H1 (cell line): ENCODE results near the gene RFC1. TPM values are rescaled to one million over a fixed set of nuclear protein-coding genes. Genes with fewer than 3 reads are reported as not detected.

ENCODE experiments used
- CTCF ChIA-PET: fragments of 300-600 bp; sonication (Branson Sonifier 250); formaldehyde crosslinking; loops from one replicate; lab custom pipeline; 2021; ENCODE audit not compliant: partially characterized antibody; lab: Charles Lee
- POLR2A ChIA-PET: fragments of 300-600 bp; sonication (Branson Sonifier 250); formaldehyde crosslinking; loops from one replicate; lab custom pipeline; 2021; ENCODE audit warnings: inconsistent platforms; ENCODE audit not compliant: partially characterized antibody; lab: Charles Lee
- DNase-seq, 2 experiments: peaks; one replicate each; pipeline versions ENCODE4 v3.0.0 to v3.0.0-alpha.2; 2010 to 2022; ENCODE audit warnings: low spot score in 2 of 2, low read depth in 1 of 2, mixed read lengths in 1 of 2
- FAIRE-seq: peaks from 2 replicates; lab custom pipeline; 2011; peaks lifted over from hg19 to GRCh38; lab: Jason Lieb, UNC
- H2AFZ ChIP-seq: 2 replicates; pipeline ENCODE4 v1.8.1; 2012; ENCODE audit warnings: low read length, inconsistent platforms
- H2AK5ac ChIP-seq: 2 replicates; pipeline ENCODE4 v1.6.1; 2013; ENCODE audit warnings: low read depth, low read length
- H2BK120ac ChIP-seq: replicated peaks from 2 replicates; pipeline ENCODE3; 2013; ENCODE audit warnings: low read depth, low read length, inconsistent platforms
- H2BK12ac ChIP-seq: 2 replicates; pipeline ENCODE4 v1.6.1; 2013; ENCODE audit warnings: low read depth, low read length
- H2BK15ac ChIP-seq: 2 replicates; pipeline ENCODE4 v1.6.1; 2013; ENCODE audit warnings: low read length
- H2BK20ac ChIP-seq: 2 replicates; pipeline ENCODE4 v1.6.1; 2013; ENCODE audit warnings: low read length
- H2BK5ac ChIP-seq: 2 replicates; pipeline ENCODE4 v1.6.1; 2013; ENCODE audit warnings: low read depth, low read length
- H3K14ac ChIP-seq: 2 replicates; pipeline ENCODE4 v1.6.1; 2013; ENCODE audit warnings: inconsistent platforms; ENCODE audit not compliant: insufficient read length
- H3K18ac ChIP-seq: 2 replicates; pipeline ENCODE4 v1.6.1; 2013; ENCODE audit warnings: low read length; ENCODE audit errors: extremely low read depth
- H3K23ac ChIP-seq: 2 replicates; pipeline ENCODE4 v1.6.1; 2013; ENCODE audit warnings: inconsistent platforms; ENCODE audit not compliant: insufficient read length
- H3K23me2 ChIP-seq: 2 replicates; pipeline ENCODE4 v1.6.1; 2013; ENCODE audit warnings: low read depth, low read length
- H3K27ac ChIP-seq: 2 replicates; pipeline ENCODE4 v1.6.1; 2011; ENCODE audit warnings: low read depth, low read length, inconsistent platforms
- H3K27me3 ChIP-seq, 4 experiments: replicated peaks in 1 of 4; 1 replicate in 1 of 4; 2 replicates in 3 of 4; pipeline versions ENCODE4 v1.6.1 to v1.8.1; 2011 to 2013; ENCODE audit warnings: low read length in 3 of 4, mild to moderate bottlenecking in 3 of 4, inconsistent platforms in 2 of 4, mixed read lengths in 2 of 4, moderate library complexity in 1 of 4; ENCODE audit not compliant: control insufficient read depth in 3 of 4, insufficient read depth in 3 of 4; ENCODE audit errors: extremely low read depth in 1 of 4
- H3K36me3 ChIP-seq, 4 experiments: 2 replicates each; pipeline versions ENCODE4 v1.6.1 to v1.8.1; 2011 to 2013; ENCODE audit warnings: mild to moderate bottlenecking in 4 of 4, low read length in 3 of 4, moderate library complexity in 2 of 4, control low read depth in 1 of 4, inconsistent platforms in 1 of 4; ENCODE audit not compliant: insufficient read depth in 4 of 4, control insufficient read depth in 2 of 4
- H3K4ac ChIP-seq: replicated peaks from 2 replicates; pipeline ENCODE3; 2013; ENCODE audit warnings: low read length, low read depth, mixed read lengths, inconsistent platforms; ENCODE audit not compliant: insufficient read length
- H3K4me1 ChIP-seq, 4 experiments: replicated peaks in 1 of 4; 1 replicate in 1 of 4; 2 replicates in 3 of 4; pipeline versions ENCODE4 v1.6.1 to v1.8.1; 2011 to 2013; ENCODE audit warnings: low read length in 3 of 4, inconsistent platforms in 2 of 4, mixed read lengths in 1 of 4; ENCODE audit not compliant: insufficient read depth in 4 of 4, control insufficient read depth in 3 of 4
- H3K4me2 ChIP-seq, 2 experiments: 2 replicates each; pipeline versions ENCODE4 v1.6.1 to v1.8.1; 2011 to 2013; ENCODE audit warnings: low read depth in 2 of 2, low read length in 2 of 2, control low read depth in 1 of 2, inconsistent platforms in 1 of 2, mild to moderate bottlenecking in 1 of 2; ENCODE audit not compliant: insufficient read depth in 1 of 2
- H3K4me3 ChIP-seq, 4 experiments: fragments of 200-600, 300-600 bp in 1 of 4; sonication (generic), shearing (Covaris generic), sonication (Bioruptor Twin) in 1 of 4; 2 replicates each; pipeline versions ENCODE4 v1.5.1 to v1.8.1; 2011 to 2016; ENCODE audit warnings: low read length in 4 of 4, low read depth in 3 of 4, control low read depth in 2 of 4, inconsistent platforms in 2 of 4, mild to moderate bottlenecking in 2 of 4, mixed read lengths in 1 of 4, moderate library complexity in 1 of 4; ENCODE audit not compliant: insufficient read depth in 2 of 4; ENCODE audit errors: extremely low read depth in 1 of 4
- H3K56ac ChIP-seq: replicated peaks from 2 replicates; pipeline ENCODE3; 2013; ENCODE audit warnings: low read depth, mild to moderate bottlenecking, mixed read lengths, low read length, inconsistent platforms; ENCODE audit not compliant: insufficient read length
- H3K79me1 ChIP-seq: 2 replicates; pipeline ENCODE4 v1.6.1; 2013; ENCODE audit warnings: low read depth, low read length, control low read depth
- H3K79me2 ChIP-seq, 2 experiments: 2 replicates each; pipeline versions ENCODE4 v1.6.1 to v1.8.1; 2012 to 2013; ENCODE audit warnings: low read length in 2 of 2, mild to moderate bottlenecking in 2 of 2, inconsistent platforms in 1 of 2; ENCODE audit not compliant: insufficient read depth in 2 of 2, control insufficient read depth in 1 of 2
- H3K9ac ChIP-seq, 4 experiments: replicated peaks in 1 of 4; 1 replicate in 1 of 4; 2 replicates in 3 of 4; pipeline versions ENCODE4 v1.6.1 to v1.8.1; 2011 to 2013; ENCODE audit warnings: low read depth in 3 of 4, low read length in 3 of 4, control low read depth in 2 of 4, mild to moderate bottlenecking in 2 of 4, moderate library complexity in 2 of 4, inconsistent platforms in 1 of 4; ENCODE audit errors: extremely low read depth in 1 of 4
- H3K9me3 ChIP-seq, 2 experiments: 2 replicates each; pipeline versions ENCODE4 v1.6.1 to v1.8.1; 2012 to 2013; ENCODE audit warnings: mild to moderate bottlenecking in 2 of 2, moderate library complexity in 2 of 2, control low read depth in 1 of 2, inconsistent platforms in 1 of 2, low read depth in 1 of 2, low read length in 1 of 2, mixed read lengths in 1 of 2; ENCODE audit not compliant: insufficient read depth in 2 of 2
- H4K20me1 ChIP-seq, 2 experiments: replicated peaks in 1 of 2; 2 replicates each; pipeline versions ENCODE3 to v1.8.1; 2011 to 2013; ENCODE audit warnings: inconsistent platforms in 2 of 2, low read length in 2 of 2, mild to moderate bottlenecking in 1 of 2; ENCODE audit not compliant: insufficient read depth in 2 of 2, control insufficient read depth in 1 of 2
- H4K5ac ChIP-seq: 2 replicates; pipeline ENCODE4 v1.6.1; 2013; ENCODE audit warnings: low read length, low read depth, mixed read lengths, inconsistent platforms; ENCODE audit not compliant: insufficient read length
- H4K8ac ChIP-seq: 2 replicates; pipeline ENCODE4 v1.8.0; 2013; ENCODE audit warnings: mild to moderate bottlenecking, moderate library complexity, low read length, inconsistent platforms; ENCODE audit not compliant: insufficient read depth; ENCODE audit errors: extremely low read depth
- H4K91ac ChIP-seq: replicated peaks from 2 replicates; pipeline ENCODE3; 2013; ENCODE audit warnings: low read length, mixed read lengths, inconsistent platforms; ENCODE audit not compliant: insufficient read length
- BACH1 ChIP-seq: IDR thresholded peaks from 2 replicates; pipeline ENCODE4 v1.6.1; 2012; ENCODE audit warnings: low read length, improper control_type of control experiment
- BCL11A ChIP-seq, 2 experiments: IDR thresholded peaks; one replicate each; pipeline ENCODE4 v1.6.1; 2011; ENCODE audit warnings: low read depth in 2 of 2, low read length in 2 of 2, mild to moderate bottlenecking in 2 of 2
- BRCA1 ChIP-seq: IDR thresholded peaks from 2 replicates; pipeline ENCODE4 v1.6.1; 2012; ENCODE audit warnings: low read depth, low read length, improper control_type of control experiment
- CBX8 ChIP-seq: fragments of 300-800, 300-1000 bp; sonication (generic); IDR thresholded peaks from 2 replicates; pipeline ENCODE4 v1.7.1; 2016; ENCODE audit warnings: low read depth, low read length, borderline replicate concordance
- CHD2 ChIP-seq: IDR thresholded peaks from 2 replicates; pipeline ENCODE4 v1.6.1; 2012; ENCODE audit warnings: low read length, improper control_type of control experiment
- CTBP2 ChIP-seq: IDR thresholded peaks from 2 replicates; pipeline ENCODE4 v1.7.0; 2011; ENCODE audit warnings: borderline replicate concordance, mild to moderate bottlenecking, moderate library complexity, mixed read lengths, low read length; ENCODE audit not compliant: insufficient read depth, insufficient read length
- E2F6 ChIP-seq: IDR thresholded peaks from 2 replicates; pipeline ENCODE4 v1.6.1; 2012; ENCODE audit warnings: inconsistent platforms
- FOSL1 ChIP-seq: IDR thresholded peaks from 2 replicates; pipeline ENCODE4 v1.6.1; 2011; ENCODE audit warnings: mild to moderate bottlenecking, low read depth, low read length, moderate library complexity; ENCODE audit not compliant: insufficient read depth
- JUND ChIP-seq: IDR thresholded peaks from 2 replicates; pipeline ENCODE4 v1.6.1; 2011; ENCODE audit warnings: mild to moderate bottlenecking, improper control_type of control experiment, low read length
- POU5F1 ChIP-seq: IDR thresholded peaks from 2 replicates; pipeline ENCODE4 v1.6.1; 2011; ENCODE audit warnings: low read depth, mild to moderate bottlenecking, low read length, moderate library complexity
- RFX5 ChIP-seq: IDR thresholded peaks from 2 replicates; pipeline ENCODE4 v1.6.1; 2011; ENCODE audit warnings: low read depth, low read length, improper control_type of control experiment, borderline replicate concordance
- RNF2 ChIP-seq: fragments of 200-900, 300-1000 bp; sonication (generic); IDR thresholded peaks from 2 replicates; pipeline ENCODE4 v1.7.1; 2016; ENCODE audit warnings: borderline replicate concordance, low read depth, mild to moderate bottlenecking, antibody characterized with exemption, low read length; ENCODE audit not compliant: poor library complexity, severe bottlenecking; ENCODE audit errors: missing control alignments
- TAF1 ChIP-seq: IDR thresholded peaks from 2 replicates; pipeline ENCODE4 v1.6.1; 2011; ENCODE audit warnings: mild to moderate bottlenecking, low read depth, low read length
- WGBS, 2 experiments: shearing (Covaris generic) in 1 of 2; methylation state at CpG; one replicate each; pipeline versions ENCODE4 v1.1.6 to v1.1.7; 2013 to 2015; ENCODE audit warnings: low lambda C conversion rate in 2 of 2, mixed read lengths in 2 of 2, inconsistent platforms in 1 of 2, low coverage in 1 of 2, missing lambda C conversion rate in 1 of 2; ENCODE audit not compliant: insufficient replicate concordance in 2 of 2, insufficient coverage in 1 of 2, insufficient read length in 1 of 2; ENCODE audit errors: extremely low coverage in 1 of 2, missing lambda C conversion rate in 1 of 2; 5-methylcytosine and 5-hydroxymethylcytosine counted together
- polyA plus RNA-seq, 7 experiments: library from polyadenylated mRNA; depleted of rRNA in 3 of 7; stranded (reverse) in 5 of 7; unstranded in 2 of 7; fragments of >200 nt in 5 of 7; fragments of 200-250 nt in 2 of 7; gene quantifications; 1 replicate in 5 of 7; 2 replicates in 1 of 7; 4 replicates in 1 of 7; pipeline versions ENCODE4 v1.2.1 to v1.2.3, GENCODE V29; 2011 to 2013; ENCODE audit warnings: missing spikeins in 2 of 7, mixed read lengths in 2 of 7
- total RNA-seq: library from RNA; stranded (reverse); fragmentation: NEBNext Ultra II Directional; extraction: Animal tissue kit (Norgen Biotek cat#: 25700); gene quantifications from 2 replicates; pipeline ENCODE4 v1.2.1, GENCODE V29; 2021

Gene RFC1
- total and polyA plus RNA-seq, 2 of the 8 experiments (the other 6 are each of a cell fraction or from before 2014, with no cell fraction given): 16.0 to 83.8 TPM

- Histone ChIP-seq H2AFZ (no peak overlapping the region), H4K91ac (no peak overlapping the region), H3K9me3 (no peaks in the 10 kb centered on the region), H3K4me3 (no peak overlapping the region), H3K27me3 (no peaks in the 10 kb centered on the region), H4K8ac (no peak overlapping the region), H4K20me1 (no peaks in the 10 kb centered on the region), H3K27ac (no peak overlapping the region), H3K9ac (no peak overlapping the region), H3K36me3 (peaks cover 0 to 22% (median 3%) of the 10 kb centered on the region in 4 experiments; a peak in 3 of 8 replicates), H3K4me2 (no peak overlapping the region), H3K79me2 (peaks cover 4 to 45% of the 10 kb centered on the region in 2 experiments; a peak in 2 of 4 replicates), H3K4ac (no peak overlapping the region), H2BK20ac (no peak overlapping the region), H3K23me2 (no peaks in the 10 kb centered on the region), H3K23ac (no peak overlapping the region), H3K18ac (no peak overlapping the region), H3K4me1 (no peaks in the 10 kb centered on the region), H3K56ac (no peak overlapping the region), H2BK5ac (no peak overlapping the region), H2BK120ac (no peak overlapping the region), H2BK12ac (no peak overlapping the region), H3K14ac (no peak overlapping the region), H2BK15ac (no peak overlapping the region), H4K5ac (no peak overlapping the region), H3K79me1 (no peaks in the 10 kb centered on the region), H2AK5ac (no peak overlapping the region)
- 93% methylated on average over 2 of the region's 2 CpGs; no CpG with 5 or more reads in 1 of the 2 experiments for WGBS, 2 experiments
- POLR2A ChIA-PET: interaction anchor here (0.7 kb wide), 1 partner anchor 26 kb away, joined by 3 read pairs; the partner anchor contains the start of gene RFC1
- DNase-seq (no peak), FAIRE-seq (no peak)
- CTCF ChIA-PET: interaction anchor here (1.2 to 1.4 kb wide), 2 partner anchors 11 to 27 kb away, joined by 3 to 4 read pairs; partner anchors contain the start of gene RFC1
- TF ChIP-seq RNF2: no peak
- no peak for TF ChIP-seq FOSL1
- TF ChIP-seq TAF1: no peak
- TF ChIP-seq CBX8: no peak
- TF ChIP-seq BCL11A (IDR thresholded peaks at IDR 0.05; ENCODE audit: low read depth in 2 of 2, low read length in 2 of 2): no peak
- no peak for TF ChIP-seq BRCA1
- TF ChIP-seq JUND: no peak
- no peak for TF ChIP-seq POU5F1
- no peak for TF ChIP-seq RFX5
- TF ChIP-seq CTBP2: no peak
- TF ChIP-seq E2F6: no peak
- TF ChIP-seq BACH1: no peak
- no peak for TF ChIP-seq CHD2
Measured at GRCh38 chr4:39339968-39340367, 26.2 kb downstream of the RFC1 start.
